Smooth muscle cell of the pulmonary artery (primary cell): ENCODE measurements around the gene COX6B1. TPM values are rescaled to one million over a fixed set of nuclear protein-coding genes. Genes with fewer than 3 reads are reported as not detected.

ENCODE experiments used
- total RNA-seq: library from RNA; depleted of rRNA; stranded (reverse); fragments of >200 nt; gene quantifications from 2 replicates; pipeline ENCODE4 v1.2.3, GENCODE V29; 2014

COX6B1 gene, protein sequence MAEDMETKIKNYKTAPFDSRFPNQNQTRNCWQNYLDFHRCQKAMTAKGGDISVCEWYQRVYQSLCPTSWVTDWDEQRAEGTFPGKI
- 188 and 222 TPM in 2 replicates for total RNA-seq

DNA sequence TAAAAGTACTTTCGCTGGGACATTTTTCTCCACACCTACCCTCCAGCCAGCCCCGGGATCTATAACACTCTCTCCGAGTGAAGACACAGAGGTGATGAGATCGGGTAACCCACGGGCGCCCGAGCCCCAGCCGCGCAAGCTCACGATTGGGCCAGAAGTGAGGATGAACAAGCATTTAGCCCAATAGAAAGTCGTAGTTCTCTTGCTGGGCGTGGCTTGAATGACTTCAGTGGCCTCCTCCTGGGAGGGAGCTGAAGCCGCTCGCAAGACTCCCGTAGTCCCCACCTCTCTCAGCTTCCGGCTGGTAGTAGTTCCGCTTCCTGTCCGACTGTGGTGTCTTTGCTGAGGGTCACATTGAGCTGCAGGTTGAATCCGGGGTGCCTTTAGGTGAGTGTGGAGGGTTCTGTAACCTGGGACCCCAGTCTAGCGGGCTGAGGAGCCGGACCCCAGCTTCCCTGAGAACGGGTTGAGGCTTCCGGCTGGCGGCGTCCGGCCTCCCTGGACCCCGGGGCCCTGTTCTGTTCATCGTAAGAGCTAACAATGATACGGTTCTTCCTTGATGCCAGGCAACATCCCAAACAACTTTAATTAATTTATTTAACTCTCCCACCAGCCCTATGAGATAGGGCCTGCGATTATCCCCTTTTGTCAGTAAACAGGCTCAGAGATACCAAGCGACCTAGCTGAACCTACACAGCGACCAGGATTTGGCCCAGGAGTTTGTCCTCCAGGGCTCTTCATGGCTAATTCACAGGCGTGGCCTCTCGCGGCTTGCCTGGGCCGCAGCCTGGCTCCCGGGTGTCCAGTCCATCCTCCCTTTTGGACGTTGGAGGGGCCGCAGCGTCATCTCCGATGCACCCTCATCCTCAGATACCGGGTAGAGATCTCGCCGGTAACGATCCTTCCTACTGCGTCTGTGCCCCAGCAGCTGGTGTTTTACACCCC lies at the start of gene COX6B1:
COX6B1 (plus strand) TSS at position 307 of the 945 bp plus-strand sequence. CDS start 2,921 bp downstream, outside the sequence.

DNA sequence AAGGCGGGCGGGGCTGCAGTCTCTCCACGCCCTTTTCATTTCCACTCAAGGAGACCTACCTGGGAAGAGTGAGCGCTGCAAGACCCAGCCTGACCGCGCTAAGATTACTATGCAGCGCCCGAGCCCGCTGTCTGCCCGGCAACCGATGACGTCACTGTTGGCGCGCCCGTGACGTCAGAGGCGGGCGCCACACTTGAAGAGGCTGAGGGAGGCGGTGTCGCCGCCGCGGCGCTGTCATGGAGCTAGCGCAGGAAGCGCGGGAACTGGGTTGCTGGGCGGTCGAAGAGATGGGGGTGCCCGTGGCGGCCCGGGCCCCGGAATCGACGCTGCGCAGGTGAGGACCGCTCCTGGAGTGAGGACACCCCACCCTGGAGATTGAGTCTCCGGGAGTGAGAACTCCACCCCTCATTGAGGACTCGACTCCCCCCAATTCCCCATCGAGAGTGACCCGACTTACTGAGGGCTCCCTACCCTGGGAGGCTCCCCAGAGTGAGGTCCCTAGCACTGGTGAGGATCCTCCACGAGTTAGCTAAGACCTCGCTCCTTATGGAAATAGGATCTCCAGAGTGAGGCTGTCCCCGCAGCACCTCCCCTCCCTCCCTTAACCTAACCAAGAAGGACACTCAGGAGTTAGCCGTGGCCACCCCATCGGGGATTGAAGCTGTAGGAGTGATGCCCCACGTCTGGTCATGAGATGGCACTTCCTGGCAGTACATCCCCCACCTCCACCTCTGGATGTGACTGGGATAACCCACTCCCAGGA lies 35.4 kb upstream of the COX6B1 start, which contains the start of gene HAUS5:
HAUS5 (plus strand) TSS at position 177 of the 763 bp plus-strand sequence; CDS start at position 237, 60 bp downstream.

DNA sequence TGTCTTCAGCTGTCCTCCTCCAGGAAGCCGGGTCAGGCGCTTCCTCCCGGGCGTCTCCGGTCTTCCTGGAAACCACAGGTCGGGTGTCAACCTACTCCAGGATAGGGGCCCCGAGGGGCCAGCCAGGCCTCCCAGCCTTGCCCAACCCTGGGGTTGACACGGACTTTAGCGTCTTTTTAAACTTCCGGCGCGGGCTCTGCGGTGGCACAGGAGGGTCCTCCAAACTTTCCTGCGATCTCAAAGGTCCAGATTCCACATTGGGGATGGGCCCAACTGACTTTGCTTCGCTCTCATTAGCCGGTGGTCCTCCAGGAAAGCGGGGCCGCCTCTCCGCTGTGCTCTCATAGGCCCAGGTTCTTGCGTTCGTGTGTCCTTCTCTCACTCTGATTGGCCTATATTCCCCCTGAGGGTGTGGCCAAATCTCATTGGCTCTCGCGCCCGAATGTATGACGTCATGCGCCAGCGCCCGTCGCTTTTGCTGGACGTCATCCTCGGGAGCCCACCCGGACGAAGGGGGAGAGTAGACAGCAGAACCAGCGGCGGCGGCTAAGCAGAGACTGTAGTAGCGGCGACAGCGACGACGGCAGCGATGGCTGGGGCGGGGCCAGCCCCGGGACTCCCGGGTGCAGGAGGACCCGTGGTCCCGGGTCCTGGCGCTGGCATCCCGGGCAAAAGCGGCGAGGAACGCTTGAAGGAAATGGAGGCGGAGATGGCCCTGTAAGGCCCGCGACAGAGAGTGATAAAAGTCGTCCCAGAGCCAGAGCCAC lies 19.4 kb upstream of the COX6B1 start, which contains the start of gene RBM42:
RBM42 (plus strand) TSS at position 472 of the 767 bp plus-strand sequence; CDS start at position 590, 118 bp downstream.

DNA sequence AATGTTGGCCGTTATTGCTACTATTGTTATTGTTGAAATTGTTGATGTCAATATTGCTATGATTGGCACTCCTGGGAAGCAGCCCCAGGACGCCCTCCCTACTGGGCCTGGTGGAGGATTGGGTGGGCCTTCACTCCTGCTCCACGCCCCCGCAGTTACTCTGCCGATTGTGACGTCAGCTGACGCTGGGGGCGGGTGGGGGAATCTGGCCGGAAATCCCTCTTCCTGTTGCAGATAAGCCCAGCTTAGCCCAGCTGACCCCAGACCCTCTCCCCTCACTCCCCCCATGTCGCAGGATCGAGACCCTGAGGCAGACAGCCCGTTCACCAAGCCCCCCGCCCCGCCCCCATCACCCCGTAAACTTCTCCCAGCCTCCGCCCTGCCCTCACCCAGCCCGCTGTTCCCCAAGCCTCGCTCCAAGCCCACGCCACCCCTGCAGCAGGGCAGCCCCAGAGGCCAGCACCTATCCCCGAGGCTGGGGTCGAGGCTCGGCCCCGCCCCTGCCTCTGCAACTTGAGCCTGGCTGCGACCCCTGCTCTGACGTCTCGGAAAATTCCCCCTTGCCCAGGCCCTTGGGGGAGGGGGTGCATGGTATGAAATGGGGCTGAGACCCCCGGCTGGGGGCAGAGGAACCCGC lies 6.5 kb upstream of the COX6B1 start, which contains the start of gene ETV2:
ETV2 (plus strand) TSS at position 231 of the 637 bp plus-strand sequence. CDS start 716 bp downstream, outside the sequence.

DNA sequence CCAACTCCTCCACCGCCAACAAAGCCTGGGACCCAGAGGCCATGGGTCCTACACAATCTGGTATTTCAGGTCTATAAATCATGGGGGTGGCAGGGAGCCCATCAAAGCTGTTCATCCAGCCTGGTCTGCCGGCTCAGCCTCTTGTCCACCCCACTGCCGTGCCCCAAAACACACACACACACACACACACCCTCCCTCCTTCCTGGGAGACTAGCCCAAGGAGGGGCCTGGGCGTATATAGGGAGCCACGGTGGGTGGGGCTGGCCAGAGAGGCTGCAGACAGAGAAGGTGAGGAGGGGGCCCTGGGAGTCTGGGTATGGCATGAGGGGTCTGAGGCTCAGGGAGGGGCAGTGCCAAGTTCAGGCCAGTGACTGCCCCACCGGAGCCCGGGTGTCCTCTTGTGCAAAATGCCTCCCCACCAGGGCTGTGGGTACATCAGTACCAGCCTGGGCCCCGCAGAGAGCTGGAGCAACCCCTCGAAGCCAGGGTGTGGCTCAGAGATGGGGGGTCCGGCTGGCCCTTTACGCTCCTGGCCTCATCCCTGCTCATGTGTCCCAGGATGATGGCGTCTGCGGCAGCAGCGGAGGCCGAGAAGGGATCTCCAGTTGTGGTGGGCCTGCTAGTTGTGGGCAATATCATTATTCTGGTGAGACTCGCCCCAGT lies 18.3 kb downstream of the COX6B1 start, which contains the start of gene UPK1A:
UPK1A (plus strand) TSS at position 267 of the 663 bp plus-strand sequence; CDS start at position 563, 296 bp downstream.

DNA sequence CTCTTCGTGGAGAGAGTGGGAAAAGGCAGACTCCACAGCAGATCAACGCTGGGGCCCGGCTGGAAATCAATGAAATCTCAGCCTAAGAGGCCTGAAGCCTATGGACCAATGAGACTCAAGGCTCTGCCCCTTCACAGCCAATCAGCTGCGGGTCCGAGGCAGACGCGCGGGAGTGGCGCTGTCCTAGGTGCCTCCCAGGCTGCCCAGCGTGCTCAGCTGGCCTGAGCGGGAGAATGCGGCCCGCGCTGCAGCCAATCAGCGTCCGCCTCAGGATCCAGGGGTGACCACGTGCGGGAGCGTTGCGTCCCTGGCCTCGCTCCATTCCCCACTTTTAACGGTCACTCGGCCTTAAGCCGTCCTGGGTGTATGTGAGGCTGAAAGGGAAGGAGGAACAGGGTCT lies 56.1 kb downstream of the COX6B1 start, which contains the start of gene ZBTB32:
ZBTB32 (plus strand) TSS at position 341 of the 400 bp plus-strand sequence. CDS start 10,069 bp downstream, outside the sequence.

Other genes with a start within 250 kb of the COX6B1 start
- gene FFAR2, start 200.1 kb upstream of the COX6B1 start, total RNA-seq = not detected in 2 replicates
- gene KRTDAP, start 157.9 kb upstream of the COX6B1 start, total RNA-seq = not detected in 2 replicates
- gene DMKN, start 134.7 kb upstream of the COX6B1 start, total RNA-seq = 2.1 and 3.6 TPM in 2 replicates
- 4.5 and 6.7 TPM in 2 replicates for gene SBSN, start 120.0 kb upstream of the COX6B1 start, total RNA-seq
- gene GAPDHS, start 114.9 kb upstream of the COX6B1 start, total RNA-seq = not detected in 2 replicates
- gene TMEM147, start 102.7 kb upstream of the COX6B1 start, total RNA-seq = 73.0 and 101 TPM in 2 replicates
- not detected in 2 replicates for gene ATP4A, start 84.7 kb upstream of the COX6B1 start, total RNA-seq
- gene PMIS2, start 62.1 kb upstream of the COX6B1 start, total RNA-seq = not detected in 2 replicates
- gene HAUS5, start 35.6 kb upstream of the COX6B1 start, total RNA-seq = 5.6 and 7.4 TPM in 2 replicates
- gene RBM42, start 19.3 kb upstream of the COX6B1 start, total RNA-seq = 33.4 and 35.7 TPM in 2 replicates
- gene ETV2, start 6.6 kb upstream of the COX6B1 start, total RNA-seq = 0.13 TPM in 1 of 2 replicates, not detected in the other
- 0.10 and 0.13 TPM in 2 replicates for gene UPK1A, start 18.2 kb downstream of the COX6B1 start, total RNA-seq
- gene ZBTB32, start 56.2 kb downstream of the COX6B1 start, total RNA-seq = not detected in 2 replicates
- gene KMT2B, start 69.7 kb downstream of the COX6B1 start, total RNA-seq = 10.3 and 15.1 TPM in 2 replicates
- gene IGFLR1, start 94.1 kb downstream of the COX6B1 start, total RNA-seq = 0.73 and 0.85 TPM in 2 replicates
- gene U2AF1L4, start 97.1 kb downstream of the COX6B1 start, total RNA-seq = 6.1 and 8.9 TPM in 2 replicates
- 12.4 and 17.2 TPM in 2 replicates for gene PSENEN, start 97.3 kb downstream of the COX6B1 start, total RNA-seq
- 9.0 and 10.0 TPM in 2 replicates for gene LIN37, start 100.3 kb downstream of the COX6B1 start, total RNA-seq
- 106 and 161 TPM in 2 replicates for gene HSPB6, start 108.7 kb downstream of the COX6B1 start, total RNA-seq
- gene PROSER3, start 109.9 kb downstream of the COX6B1 start, total RNA-seq = 5.4 and 6.3 TPM in 2 replicates
- 3.1 and 5.5 TPM in 2 replicates for gene ARHGAP33, start 127.2 kb downstream of the COX6B1 start, total RNA-seq
- not detected in 2 replicates for gene PRODH2, start 164.5 kb downstream of the COX6B1 start, total RNA-seq
- not detected in 2 replicates for gene NPHS1, start 204.2 kb downstream of the COX6B1 start, total RNA-seq
- gene KIRREL2, start 208.6 kb downstream of the COX6B1 start, total RNA-seq = not detected in 2 replicates
- gene APLP1, start 220.3 kb downstream of the COX6B1 start, total RNA-seq = 23.2 and 28.9 TPM in 2 replicates